ENCODE data around the gene RUFY2.
"Not testable (repeated sequence)": the region's sequence is repeated elsewhere in the genome, so short reads cannot be mapped to it uniquely, and the experiment has no call there.

RUFY2 gene

GRCh38 chr10:68315582-68315981, 91.5 kb downstream of the RUFY2 start:
- DNase-seq (ENCODE audit: extremely low spot score), result no peak
- CTCF ChIA-PET, result interaction anchor here (1.3 to 3.6 kb wide), 4 partner anchors 10 to 103 kb away, joined by 3 to 31 read pairs (median 6); no protein-coding TSS in a partner anchor
- POLR2A ChIA-PET, result no interaction called here
- no peak for TF ChIP-seq CTCF (IDR thresholded peaks at IDR 0.05; ENCODE audit: control extremely low read depth, extremely low read depth, low read depth, missing control alignments)

GRCh38 chr10:68314930-68315329, 92.1 kb downstream of the RUFY2 start:
- POLR2A ChIA-PET; DNase-seq (ENCODE audit: extremely low spot score): not testable (repeated sequence)
- CTCF ChIA-PET, result interaction anchor here (1.2 to 3.6 kb wide), 7 partner anchors 10 to 460 kb away, joined by 3 to 31 read pairs (median 5); no protein-coding TSS in a partner anchor

- DNase-seq (ENCODE audit: extremely low spot score), result no peak
- no peak for TF ChIP-seq CTCF (IDR thresholded peaks at IDR 0.05; ENCODE audit: control extremely low read depth, extremely low read depth, low read depth, missing control alignments)
- ChIA-PET CTCF (interaction anchor here (1.0 to 2.1 kb wide), 2 partner anchors 8 to 9 kb away, joined by 4 to 11 read pairs; no protein-coding TSS in a partner anchor), POLR2A (no interaction called here)
Observed at GRCh38 chr10:68310531-68310930, 96.5 kb downstream of the RUFY2 start.

DNA sequence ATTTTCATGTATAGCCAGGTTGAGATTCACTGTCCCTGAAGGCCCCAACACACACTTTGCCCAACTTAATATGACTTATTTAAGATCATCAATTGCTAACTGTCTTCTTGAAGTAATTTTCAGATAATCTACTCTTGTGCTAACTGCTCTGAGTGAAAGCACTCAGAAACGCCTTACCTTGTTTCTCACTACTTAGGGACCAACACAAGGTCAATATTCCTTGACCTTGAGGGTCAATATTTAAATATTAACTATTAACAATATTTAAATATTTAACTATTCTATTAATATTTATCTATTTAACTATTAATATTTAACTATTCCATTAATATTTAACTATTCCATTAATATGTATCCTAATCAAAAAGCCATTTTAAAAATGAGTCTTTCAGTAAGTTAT, 101.2 kb downstream of the RUFY2 start:
- no peak for TF ChIP-seq CTCF (IDR thresholded peaks at IDR 0.05; ENCODE audit: control extremely low read depth, extremely low read depth, low read depth, missing control alignments)
- DNase-seq (ENCODE audit: extremely low spot score), result no peak
- ChIA-PET CTCF (interaction anchor here (1.2 to 2.2 kb wide), 3 partner anchors 11 to 517 kb away, joined by 3 to 8 read pairs (median 4); no protein-coding TSS in a partner anchor), POLR2A (no interaction called here)

DNA sequence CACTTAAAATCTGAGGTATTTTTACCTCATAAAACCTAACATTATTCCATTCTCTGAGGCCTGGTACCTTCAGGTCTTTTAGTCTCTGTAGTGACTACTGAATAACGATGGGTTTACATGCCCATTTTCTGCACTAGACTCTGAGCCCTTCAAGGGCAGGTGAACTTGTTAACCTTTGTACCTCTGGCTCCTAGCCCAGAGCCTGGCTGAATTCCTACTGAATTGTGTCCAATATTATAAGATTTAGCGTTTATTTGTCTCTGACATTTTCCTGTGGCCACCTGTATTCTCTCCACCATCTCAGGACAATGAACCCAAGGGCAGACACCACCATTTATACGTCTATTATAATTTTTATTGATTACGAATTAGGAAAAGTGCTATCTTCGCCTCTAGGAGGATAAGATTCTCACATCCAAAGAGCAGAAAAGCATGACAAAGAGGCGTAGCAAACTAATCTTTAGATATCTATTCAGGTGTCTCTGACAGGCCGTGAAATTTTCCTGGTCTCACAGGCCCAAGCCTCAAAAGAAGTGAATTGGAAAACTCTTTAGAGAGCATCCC, 103.1 kb downstream of the RUFY2 start:
- TF ChIP-seq CTCF (IDR thresholded peaks at IDR 0.05; ENCODE audit: control extremely low read depth, extremely low read depth, low read depth, missing control alignments), result no peak
- CTCF ChIA-PET, result interaction anchor here (1.3 to 4.9 kb wide), 10 partner anchors 10 to 515 kb away, joined by 3 to 97 read pairs (median 9); no protein-coding TSS in a partner anchor
- no peak for DNase-seq (ENCODE audit: extremely low spot score)
- POLR2A ChIA-PET, result no interaction called here

DNA sequence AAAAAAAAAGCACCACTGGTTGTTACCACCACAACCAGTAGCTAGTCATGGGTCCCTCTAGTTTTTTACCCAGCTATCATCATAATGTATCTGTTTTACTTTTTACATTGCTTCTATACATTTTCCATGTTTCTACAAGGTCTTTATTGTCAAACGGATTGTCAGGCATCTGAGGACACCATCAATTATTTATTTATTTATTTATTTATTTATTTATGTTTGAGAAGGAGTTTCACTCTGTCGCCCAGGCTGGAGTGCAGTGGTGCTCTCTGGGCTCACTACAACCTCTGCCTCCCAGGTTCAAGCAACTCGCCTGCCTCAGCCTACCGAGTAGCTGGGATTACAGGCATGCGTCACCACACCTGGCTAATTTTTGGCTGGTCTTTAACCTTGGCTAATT, 104.2 kb downstream of the RUFY2 start:
- CTCF ChIA-PET, result interaction anchor here (0.8 to 5.2 kb wide), 22 partner anchors 8 to 606 kb away, joined by 3 to 97 read pairs (median 5); no protein-coding TSS in a partner anchor

More for the DNA sequence above, 104.2 kb downstream of the RUFY2 start:
- no peak for DNase-seq (ENCODE audit: extremely low spot score)
- POLR2A ChIA-PET, result no interaction called here
- no peak for TF ChIP-seq CTCF (IDR thresholded peaks at IDR 0.05; ENCODE audit: control extremely low read depth, extremely low read depth, low read depth, missing control alignments)
